B cell (primary cell): ENCODE measurements around the gene TTC4. TPM values are rescaled to one million over a fixed set of nuclear protein-coding genes. Genes with fewer than 3 reads are reported as not detected.

ENCODE experiments used
- ATAC-seq: fragments of 200-7000 bp; cut with Tn5 transposase; one replicate; pipeline ENCODE4 v1.10.0; 2021; ENCODE audit warnings: low read depth, mild to moderate bottlenecking, moderate number of reproducible peaks, moderate library complexity
- CTCF ChIA-PET: fragments of 350-600 bp; sonication (Branson Sonifier 250); formaldehyde crosslinking; loops from one replicate; lab custom pipeline; 2021; ENCODE audit warnings: antibody characterized with exemption, inconsistent platforms; lab: Charles Lee
- POLR2A ChIA-PET: fragments of 350-600 bp; sonication (Branson Sonifier 250); formaldehyde crosslinking; loops from one replicate; lab custom pipeline; 2021; ENCODE audit warnings: antibody characterized with exemption; lab: Charles Lee
- DNase-seq: peaks from one replicate; pipeline ENCODE4 v3.0.0; 2013
- H2AFZ ChIP-seq: 2 replicates; pipeline ENCODE4 v1.6.1; 2012; ENCODE audit warnings: mild to moderate bottlenecking, low read depth, low read length; ENCODE audit not compliant: insufficient read depth, poor library complexity, severe bottlenecking
- H3K27ac ChIP-seq, 2 donors: 1 replicate in 1 of 2; 2 replicates in 1 of 2; pipeline ENCODE4 v1.5.1; 2012 to 2013; ENCODE audit warnings: low read length in 2 of 2, mild to moderate bottlenecking in 2 of 2, moderate library complexity in 1 of 2
- H3K27me3 ChIP-seq, 4 experiments: fragments of 200-600 bp in 1 of 4; sonication (generic) in 1 of 4; replicated peaks in 1 of 4; 1 replicate in 2 of 4; 2 replicates in 2 of 4; pipeline versions ENCODE4 v1.6.1 to v1.7.0; 2013 to 2016; ENCODE audit warnings: low read length in 3 of 4, mild to moderate bottlenecking in 2 of 4, mixed read lengths in 1 of 4, moderate library complexity in 1 of 4; ENCODE audit not compliant: insufficient read depth in 4 of 4, control insufficient read depth in 3 of 4; ENCODE audit errors: control extremely low read depth in 1 of 4
- H3K36me3 ChIP-seq, 2 experiments: replicated peaks in 1 of 2; 1 replicate in 1 of 2; 2 replicates in 1 of 2; pipeline versions ENCODE4 v1.6.1 to v1.7.1; 2013; ENCODE audit warnings: low read length in 1 of 2; ENCODE audit not compliant: insufficient read depth in 2 of 2, control insufficient read depth in 1 of 2; ENCODE audit errors: control extremely low read depth in 1 of 2, extremely low read depth in 1 of 2
- H3K4me1 ChIP-seq, 2 donors: fragments of 200-600 bp in 1 of 2; sonication (generic) in 1 of 2; 1 replicate in 1 of 2; 2 replicates in 1 of 2; pipeline versions ENCODE4 v1.5.1 to v1.6.1; 2013 to 2017; ENCODE audit warnings: low read length in 2 of 2; ENCODE audit not compliant: control insufficient read depth in 2 of 2, insufficient read depth in 2 of 2
- H3K4me2 ChIP-seq: replicated peaks from 2 replicates; pipeline ENCODE3; 2012; ENCODE audit warnings: mild to moderate bottlenecking, low read depth, low read length; ENCODE audit not compliant: poor library complexity, severe bottlenecking
- H3K4me3 ChIP-seq, 5 experiments: fragments of 200-600 bp in 1 of 5; sonication (generic) in 1 of 5; 1 replicate in 3 of 5; 2 replicates in 2 of 5; pipeline versions ENCODE4 v1.5.1 to v1.7.0; 2011 to 2016; ENCODE audit warnings: low read length in 4 of 5, mild to moderate bottlenecking in 4 of 5, low read depth in 2 of 5, control low read depth in 1 of 5, moderate library complexity in 1 of 5; ENCODE audit not compliant: insufficient read depth in 1 of 5; ENCODE audit errors: control extremely low read depth in 1 of 5, extremely low read depth in 1 of 5
- H3K79me2 ChIP-seq: fragments of 200-600 bp; sonication (generic); one replicate; pipeline ENCODE4 v1.6.0; 2016; ENCODE audit warnings: low read length; ENCODE audit not compliant: control insufficient read depth, insufficient read depth
- H3K9ac ChIP-seq: fragments of 200-600 bp; sonication (generic); 2 replicates; pipeline ENCODE4 v1.6.1; 2017; ENCODE audit warnings: mild to moderate bottlenecking, low read length, moderate library complexity
- H3K9me3 ChIP-seq, 3 donors: one replicate each; pipeline versions ENCODE4 v1.6.1 to v1.7.1; 2013; ENCODE audit warnings: low read length in 2 of 3; ENCODE audit not compliant: control insufficient read depth in 2 of 3, insufficient read depth in 1 of 3; ENCODE audit errors: control extremely low read depth in 1 of 3
- H4K20me1 ChIP-seq: 2 replicates; pipeline ENCODE4 v1.6.0; 2012; ENCODE audit warnings: mild to moderate bottlenecking, low read length; ENCODE audit not compliant: insufficient read depth, control insufficient read depth, poor library complexity, severe bottlenecking
- H3K27ac Mint-ChIP-seq: one replicate; pipeline ENCODE4 v1.8.0; 2021; ENCODE audit warnings: mixed read lengths
- H3K27me3 Mint-ChIP-seq: one replicate; pipeline ENCODE4 v1.8.0; 2021; ENCODE audit warnings: mixed read lengths
- H3K4me1 Mint-ChIP-seq: one replicate; pipeline ENCODE4 v1.8.0; 2021; ENCODE audit warnings: mixed read lengths
- H3K4me3 Mint-ChIP-seq: one replicate; pipeline ENCODE4 v1.8.0; 2021; ENCODE audit warnings: mixed read lengths
- H3K9me3 Mint-ChIP-seq: one replicate; pipeline ENCODE4 v1.8.0; 2022; ENCODE audit warnings: mixed read lengths; ENCODE audit not compliant: insufficient read depth
- CTCF ChIP-seq: fragments of 200-600 bp; IDR thresholded peaks from one replicate; pipeline ENCODE4 v1.8.0; 2022; ENCODE audit warnings: antibody characterized with exemption, mild to moderate bottlenecking
- EZH2 ChIP-seq: IDR thresholded peaks from 2 replicates; pipeline ENCODE4 v1.6.1; 2012; ENCODE audit warnings: borderline replicate concordance, low read depth, mild to moderate bottlenecking, moderate library complexity, low read length; ENCODE audit not compliant: insufficient read depth, poor library complexity, severe bottlenecking
- WGBS: methylation state at CpG from one replicate; pipeline ENCODE4 v1.1.5; 2013; ENCODE audit warnings: missing lambda C conversion rate; ENCODE audit not compliant: insufficient coverage; 5-methylcytosine and 5-hydroxymethylcytosine counted together
- intact Hi-C: fragments of 100-400 bp; cut with micrococcal nuclease; formaldehyde crosslinking; loops from one replicate; pipeline ENCODE4 v1.10.0; 2022
- polyA plus RNA-seq: library from polyadenylated mRNA; depleted of rRNA; stranded (reverse); fragments of >200 nt; gene quantifications from 2 replicates; pipeline ENCODE4 v1.2.3, GENCODE V29; 2012
- total RNA-seq, 2 donors: library from RNA; stranded (reverse); fragments of 120-200 nt in 1 of 2; gene quantifications; 1 replicate in 1 of 2; 2 replicates in 1 of 2; pipeline versions ENCODE4 v1.2.3 to v1.2.4, GENCODE V29; 2013 to 2022

TTC4 gene
- total and polyA plus RNA-seq, 2 donors (not counting 1 experiment from before 2014, with no cell fraction given) = 9.9 to 23.9 TPM

GRCh38 chr1:54791880-54792522, 76.3 kb downstream of the TTC4 start:
- ChIA-PET CTCF (interaction anchor here (1.1 to 1.6 kb wide), 3 partner anchors 8 to 288 kb away, joined by 3 to 9 read pairs (median 3); partner anchors contain the start of gene TTC22), POLR2A (no interaction called here)
- no peaks in the 10 kb centered on the region for H3K27me3 Mint-ChIP-seq
- Histone ChIP-seq H3K9ac (no peak overlapping the region), H3K4me2 (no peak overlapping the region), H3K9me3 (peaks cover 0 to 13% (median 4%) of the 10 kb centered on the region in 3 donors), H4K20me1 (no peaks in the 10 kb centered on the region), H3K4me1 (no peaks in the 10 kb centered on the region), H3K4me3 (no peak overlapping the region), H3K27ac (no peak overlapping the region), H3K36me3 (peaks cover 0 to 5% of the 10 kb centered on the region in 2 experiments), H2AFZ (no peak overlapping the region), H3K27me3 (no peaks in the 10 kb centered on the region), H3K79me2 (no peaks in the 10 kb centered on the region)
- intact Hi-C loops = no loop called here
- no peak overlapping the region for H3K27ac Mint-ChIP-seq
- peaks cover 3% of the 10 kb centered on the region for H3K9me3 Mint-ChIP-seq
- no peak for DNase-seq
- peaks cover 3% of the 10 kb centered on the region for H3K4me1 Mint-ChIP-seq
- ATAC-seq = no peak
- WGBS = 95% methylated on average over 6 of the region's 13 CpGs
- H3K4me3 Mint-ChIP-seq = no peak overlapping the region
- peak; percentile 41 for TF ChIP-seq CTCF
- TF ChIP-seq EZH2 = no peak

Other genes starting within 250 kb of the TTC4 start
- 0.07 and 0.41 TPM in 2 replicates for gene ACOT11, start 167.6 kb upstream of the TTC4 start, total RNA-seq
- 0.03 and 0.04 TPM in 2 replicates for gene ACOT11, start 167.6 kb upstream of the TTC4 start, polyA plus RNA-seq
- not detected in 2 replicates for gene FAM151A, start 92.3 kb upstream of the TTC4 start, total RNA-seq
- gene FAM151A, start 92.3 kb upstream of the TTC4 start, polyA plus RNA-seq = not detected in 2 replicates
- gene MROH7, start 74.1 kb upstream of the TTC4 start, total RNA-seq = not detected in 2 replicates
- not detected in 2 replicates for gene MROH7, start 74.1 kb upstream of the TTC4 start, polyA plus RNA-seq
- gene PARS2, start 48.7 kb downstream of the TTC4 start, total RNA-seq = 4.5 and 4.9 TPM in 2 replicates
- 0.25 and 1.00 TPM in 2 replicates for gene PARS2, start 48.7 kb downstream of the TTC4 start, polyA plus RNA-seq
- gene TTC22, start 85.5 kb downstream of the TTC4 start, total RNA-seq = 10.4 and 10.9 TPM in 2 replicates
- gene TTC22, start 85.5 kb downstream of the TTC4 start, polyA plus RNA-seq = 5.1 and 7.8 TPM in 2 replicates
- gene DHCR24, start 171.3 kb downstream of the TTC4 start, total RNA-seq = 10.5 and 13.3 TPM in 2 replicates
- gene DHCR24, start 171.3 kb downstream of the TTC4 start, polyA plus RNA-seq = 1.9 and 5.2 TPM in 2 replicates